Measurements from ENCODE around the gene NEK3.
"Not testable (repeated sequence)": the region's sequence is repeated elsewhere in the genome, so short reads cannot be mapped to it uniquely, and the experiment has no call there.

The NEK3 gene

DNA sequence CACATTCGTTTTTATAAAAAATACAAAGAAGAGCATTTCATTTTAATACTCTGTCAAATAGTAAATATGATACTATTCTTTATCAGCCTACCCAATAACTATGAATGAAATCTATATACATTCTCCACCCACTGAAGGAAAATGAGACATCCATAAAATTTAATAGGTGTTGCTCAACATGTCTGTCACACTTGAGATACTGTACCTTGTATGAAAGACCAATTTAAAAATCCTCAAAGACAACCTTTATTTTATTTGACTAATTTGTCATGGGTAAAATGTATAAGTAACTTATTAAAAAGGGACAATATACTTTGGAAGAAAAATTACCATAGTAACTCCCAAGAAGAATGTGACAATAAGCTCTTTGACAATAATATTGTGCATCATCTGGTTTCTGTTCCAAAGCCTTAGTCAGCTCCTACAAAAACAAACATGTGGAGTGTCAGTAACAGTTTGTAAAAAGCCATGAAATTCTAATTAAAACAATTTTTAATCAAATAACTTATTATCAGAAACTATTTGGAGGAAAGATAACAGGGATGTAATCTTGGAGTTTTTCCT is 11.5 kb upstream of the NEK3 start:
- DNase-seq (ENCODE audit: low read depth in 2 of 2) = not testable (repeated sequence)

DNA sequence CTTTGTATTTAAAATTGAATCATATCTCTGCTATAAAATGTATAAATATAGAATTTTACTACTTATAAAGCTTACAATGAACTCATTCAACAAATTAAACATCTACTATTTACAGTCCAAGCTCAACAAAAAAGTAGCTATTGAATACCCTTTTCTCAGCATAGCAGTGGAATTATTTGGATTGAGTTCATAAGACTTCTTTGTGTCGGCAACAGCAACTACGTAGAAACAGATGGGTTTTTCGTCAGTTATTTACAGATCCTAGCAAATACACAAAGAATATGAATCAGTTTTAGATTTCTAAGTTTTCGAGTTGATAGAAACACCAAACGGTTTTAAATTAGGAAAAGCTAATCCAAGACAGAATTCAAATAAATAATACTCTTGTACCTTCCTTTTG is 10.4 kb upstream of the NEK3 start:
- no peak for DNase-seq (ENCODE audit: low read depth in 2 of 2)

DNA sequence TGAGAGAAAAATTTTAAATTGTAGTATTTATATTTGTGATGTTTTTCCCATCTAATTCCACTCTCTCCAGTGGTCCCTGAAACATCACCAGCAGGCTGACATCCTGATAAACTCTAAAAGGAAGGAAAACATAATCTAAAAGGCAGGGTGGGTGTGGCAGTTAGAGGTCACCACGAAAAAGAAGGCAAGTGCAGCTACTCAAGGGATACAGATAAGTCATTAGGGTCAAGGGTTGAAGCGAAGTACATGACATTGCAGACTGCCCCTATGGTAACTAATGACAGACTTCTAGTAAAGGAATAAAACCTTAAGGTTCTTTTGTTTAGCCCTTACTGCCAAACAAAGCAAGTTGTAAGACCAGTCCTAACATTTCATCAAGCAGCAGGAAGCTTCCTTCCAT is 6.0 kb upstream of the NEK3 start:
- DNase-seq (ENCODE audit: low read depth in 2 of 2) = no peak

DNA sequence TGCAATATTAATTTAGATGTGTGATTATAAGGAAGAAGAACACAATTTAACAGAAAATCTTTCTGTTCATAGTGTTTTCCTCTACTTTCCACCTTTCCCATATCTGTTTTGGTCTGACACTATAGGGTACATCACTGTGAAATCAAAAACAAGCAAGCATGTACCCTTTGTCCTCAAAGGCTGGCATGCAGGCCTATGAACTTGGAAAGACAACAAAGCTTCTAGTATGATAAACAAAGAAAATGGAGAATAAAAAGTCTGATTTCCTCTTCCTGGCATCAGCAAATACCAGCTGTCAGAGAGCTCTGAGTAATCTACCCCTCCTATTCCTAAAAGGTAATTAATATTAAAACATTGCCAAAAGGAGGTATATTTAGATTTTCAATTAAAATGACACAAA is 5.6 kb upstream of the NEK3 start:
- DNase-seq (ENCODE audit: low read depth in 2 of 2) = no peak

DNA sequence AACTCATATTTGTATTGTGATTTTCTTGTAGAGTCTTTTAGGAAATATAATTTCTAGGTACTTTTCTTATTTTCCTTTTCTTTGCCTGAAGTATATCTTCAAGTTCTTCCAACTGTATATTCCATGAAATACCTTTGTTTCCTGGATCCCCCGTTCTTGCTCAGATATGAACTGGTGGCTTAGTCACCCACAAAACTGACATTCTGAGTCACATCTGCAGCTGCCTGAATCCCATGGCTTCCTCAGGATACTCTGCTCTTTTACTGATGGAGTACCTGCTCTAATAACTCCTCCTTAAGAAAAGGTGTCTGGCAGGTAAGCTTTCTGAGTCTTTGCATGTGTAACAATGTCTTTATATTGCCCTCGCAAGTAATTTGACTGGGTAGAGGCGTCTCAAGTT is 4.5 kb upstream of the NEK3 start:
- DNase-seq (ENCODE audit: low read depth in 2 of 2) = not testable (repeated sequence)

DNA sequence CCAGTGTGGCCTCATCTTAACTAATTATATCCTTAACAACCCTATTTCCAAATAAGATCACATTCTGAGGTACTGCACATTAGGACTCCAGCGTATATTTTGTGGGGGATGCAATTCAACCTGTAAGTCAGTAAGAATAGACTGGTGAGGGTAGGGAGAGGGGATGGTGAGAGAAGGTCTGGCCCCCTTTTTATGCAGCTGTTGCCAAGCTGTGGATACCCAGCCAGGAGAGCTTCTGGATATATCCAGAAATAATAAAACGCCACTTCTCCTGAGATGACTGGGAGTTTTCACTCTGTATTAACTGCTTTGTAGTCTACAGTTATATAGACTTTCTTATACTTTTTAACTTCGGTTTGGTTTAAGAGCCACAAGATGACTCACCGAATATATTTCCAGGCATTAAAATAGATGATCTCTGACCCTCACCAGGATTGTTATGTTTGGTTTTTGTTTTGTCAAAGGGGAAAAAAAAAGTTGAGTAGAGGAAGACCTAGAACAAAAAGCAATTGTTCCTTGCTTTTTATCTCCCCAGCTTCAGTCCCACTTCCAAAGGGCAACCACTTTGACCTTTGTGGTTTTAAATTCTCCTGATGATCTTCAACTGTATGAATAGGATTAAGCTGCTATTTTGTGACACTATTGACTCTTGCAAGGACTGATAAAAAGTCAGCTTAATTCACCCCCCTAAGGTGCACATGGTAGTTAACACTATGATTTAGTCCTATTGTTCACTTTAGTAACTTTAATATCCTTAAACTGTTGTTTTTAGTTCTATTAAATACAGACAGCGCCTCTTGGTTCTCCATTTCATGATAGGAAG is 3.1 kb upstream of the NEK3 start:
- DNase-seq (ENCODE audit: low read depth in 2 of 2) = no peak

DNA sequence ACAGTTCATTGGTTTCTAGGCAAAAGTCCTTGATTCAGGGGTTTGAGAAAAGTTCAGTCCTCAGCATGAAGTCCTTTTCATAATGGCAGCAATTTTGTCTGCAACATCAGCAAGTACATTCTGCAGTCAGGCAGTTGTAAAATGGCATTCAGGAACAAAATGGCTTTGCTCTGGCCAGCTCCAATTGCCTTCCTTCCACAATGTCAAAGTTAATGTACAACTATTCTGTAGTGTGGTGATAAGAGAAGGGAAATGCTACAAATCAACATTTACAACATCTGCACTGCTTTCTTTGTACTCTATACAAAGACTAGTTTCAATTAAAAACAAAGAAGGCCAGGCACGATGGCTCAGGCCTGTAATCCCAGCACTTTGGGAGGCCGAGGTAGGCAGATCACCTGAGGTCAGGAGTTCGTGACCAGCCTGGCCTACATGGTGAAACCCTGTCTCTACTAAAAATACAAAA is 1.8 kb upstream of the NEK3 start:
- no peak for DNase-seq (ENCODE audit: low read depth in 2 of 2)

DNA sequence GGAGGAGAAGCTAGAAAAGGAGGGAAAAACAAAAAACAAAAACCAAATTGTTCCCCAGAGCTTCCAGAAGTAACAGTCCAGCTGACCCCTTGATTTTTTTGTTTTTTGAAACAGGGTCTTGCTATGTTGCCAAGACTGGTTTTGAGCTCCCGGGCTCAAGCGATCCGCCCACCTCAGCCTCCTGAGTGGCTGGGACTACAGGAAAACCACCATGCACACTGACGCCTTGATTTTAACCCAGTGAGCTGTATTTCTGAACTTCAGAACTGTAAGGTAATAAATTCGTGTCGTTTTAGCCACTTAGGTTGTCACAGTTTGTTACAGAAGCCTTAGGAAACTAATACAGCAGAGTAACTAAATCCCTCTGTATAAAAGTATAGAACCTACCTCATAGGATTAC is 1.1 kb upstream of the NEK3 start:
- DNase-seq (ENCODE audit: low read depth in 2 of 2) = no peak

DNA sequence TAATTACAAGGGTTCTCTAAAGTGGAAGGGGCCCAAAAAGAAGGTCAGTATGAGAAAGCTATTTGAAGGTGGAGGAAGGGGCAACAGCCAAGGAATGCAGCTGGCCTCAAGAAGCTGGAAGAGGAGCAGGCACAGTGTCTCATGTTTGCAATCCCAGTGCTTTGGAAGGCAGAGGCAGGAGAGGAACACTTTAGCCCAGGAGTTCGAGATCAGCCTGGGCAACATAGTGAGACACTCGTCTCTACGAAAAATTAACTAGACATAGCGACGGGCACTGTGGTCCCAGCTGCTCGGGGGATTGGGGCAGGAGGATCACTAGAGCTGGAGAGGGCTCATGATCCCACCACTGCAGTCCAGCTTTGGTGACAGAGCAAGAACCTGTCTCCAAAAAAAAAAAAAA is 656 bp upstream of the NEK3 start:
- no peak for DNase-seq (ENCODE audit: low read depth in 2 of 2)

DNA sequence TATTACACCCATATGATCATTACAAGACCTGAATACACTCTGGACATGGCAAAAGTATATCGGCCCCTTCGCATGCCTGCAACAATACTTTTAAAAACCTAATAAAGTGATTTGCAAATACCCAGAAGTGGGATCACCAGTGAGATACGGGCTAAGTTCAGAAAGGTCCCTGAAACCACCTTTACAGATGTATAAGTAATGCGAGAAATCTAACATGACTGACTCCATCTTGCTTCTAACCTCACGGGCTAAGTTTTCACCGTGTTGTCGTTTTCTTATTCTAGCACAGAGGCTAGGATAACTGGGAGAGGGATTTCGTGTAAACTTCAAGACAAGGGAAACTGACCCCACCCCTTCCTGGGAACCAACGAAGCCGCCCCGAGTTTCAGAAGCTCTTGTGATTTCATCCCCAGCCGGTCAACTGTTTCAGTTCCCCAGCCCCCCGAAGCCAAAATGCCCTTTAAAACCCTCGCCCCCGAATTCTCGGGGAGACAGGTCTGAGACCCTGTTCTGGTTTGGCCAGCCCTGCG is 703 bp downstream of the NEK3 start:
- no peak for DNase-seq (ENCODE audit: low read depth in 2 of 2)

DNA sequence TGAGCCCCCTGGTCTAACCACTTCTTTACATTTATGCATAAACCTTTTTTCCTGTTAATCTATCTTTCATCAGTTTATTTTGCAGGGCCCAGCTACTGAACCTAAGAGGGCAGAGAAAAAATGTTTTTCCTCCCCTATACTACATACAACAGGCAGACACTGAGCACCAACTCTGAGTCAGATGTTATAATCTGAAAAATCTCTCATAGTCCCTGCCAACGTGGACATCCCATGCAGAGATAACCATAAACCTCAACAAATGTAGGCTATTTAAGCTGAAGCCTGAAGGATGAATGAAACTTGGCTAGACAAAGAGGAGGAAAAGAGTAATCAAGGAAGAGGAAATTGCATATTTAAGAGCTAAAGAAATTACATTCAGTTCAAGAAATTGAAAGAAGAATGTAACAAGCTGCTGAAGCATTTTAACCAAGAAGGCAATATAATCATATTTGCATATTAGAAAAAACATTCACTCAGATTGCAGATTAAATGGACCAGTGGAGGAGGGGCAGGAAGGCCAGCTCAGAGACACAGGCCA is 2.6 kb downstream of the NEK3 start:
- no peak for DNase-seq (ENCODE audit: low read depth in 2 of 2)

DNA sequence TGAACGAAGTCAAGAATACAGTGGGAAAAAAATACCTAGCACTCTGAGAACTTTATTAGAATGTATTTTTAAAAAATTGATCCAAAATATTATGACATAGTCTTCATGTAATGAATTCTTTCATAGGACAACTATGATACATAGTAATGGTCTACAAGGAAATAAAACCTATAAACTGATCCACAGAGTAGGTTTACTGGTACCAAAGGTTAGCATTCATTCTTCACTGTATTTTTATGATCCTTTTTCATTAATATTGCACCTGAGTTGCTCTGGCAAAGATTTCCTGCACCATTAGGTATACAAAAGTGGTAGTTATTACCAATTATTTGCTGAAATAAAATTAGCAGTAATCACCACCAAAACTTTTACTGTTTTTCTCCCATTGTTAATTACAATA is 4.2 kb downstream of the NEK3 start:
- no peak for DNase-seq (ENCODE audit: low read depth in 2 of 2)

DNA sequence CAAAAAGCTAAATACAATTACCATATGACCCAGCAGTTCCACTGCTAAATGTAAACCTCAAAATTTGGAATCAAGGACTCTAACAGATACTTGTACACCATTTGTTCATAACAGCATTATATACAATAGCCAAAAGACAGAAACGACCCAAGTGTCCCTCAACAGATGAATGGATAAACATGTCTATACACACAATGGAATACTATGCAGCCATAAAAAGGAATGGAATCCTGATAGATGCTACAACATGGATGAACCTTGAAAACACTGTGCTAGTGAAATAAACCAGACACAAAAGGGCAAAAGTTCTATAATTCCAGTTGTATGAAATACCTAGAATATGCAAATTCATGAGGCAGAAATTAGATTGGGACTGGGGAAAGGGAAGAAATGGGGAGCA is 12.2 kb downstream of the NEK3 start:
- DNase-seq (ENCODE audit: low read depth in 2 of 2) = no peak

DNA sequence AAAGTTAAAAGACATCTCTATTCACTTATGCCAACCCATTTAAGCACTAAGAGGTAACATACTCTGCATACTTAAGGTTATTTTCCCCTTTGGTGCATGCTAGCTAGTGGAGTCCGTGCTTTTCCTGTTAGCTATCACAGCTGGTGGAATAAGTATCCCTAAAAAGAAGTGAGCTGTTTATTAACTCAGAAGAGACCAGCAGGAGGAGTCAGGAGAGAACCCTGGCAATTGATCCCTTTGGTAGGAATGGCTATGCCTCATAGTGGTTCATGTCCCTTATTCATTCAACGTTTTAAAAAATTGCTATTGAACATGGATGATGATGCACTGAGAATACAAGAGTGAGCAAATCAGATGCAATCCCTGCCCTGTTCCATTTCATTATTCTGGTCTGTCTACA is 18.1 kb downstream of the NEK3 start:
- no peak for DNase-seq (ENCODE audit: low read depth in 2 of 2)

DNA sequence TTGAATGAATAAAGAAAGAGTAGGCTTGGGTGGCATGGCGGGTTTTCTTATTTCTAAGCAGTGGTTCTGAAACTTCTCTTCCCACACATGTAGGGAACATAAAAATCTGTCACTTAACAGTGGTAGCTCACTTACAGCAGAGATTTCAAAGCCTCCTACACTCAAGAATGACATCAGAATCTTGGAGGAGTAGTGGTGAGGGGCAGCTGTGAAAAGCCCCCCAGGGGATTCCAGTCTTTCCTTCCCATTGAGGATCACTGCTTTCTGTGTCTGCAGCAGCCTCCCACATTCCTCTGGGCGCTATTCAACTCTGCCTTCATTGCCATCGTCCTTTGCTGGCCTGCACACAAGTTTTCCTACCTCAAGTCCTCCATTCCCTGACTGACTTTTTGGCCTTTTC is 21.9 kb downstream of the NEK3 start:
- no peak for DNase-seq (ENCODE audit: low read depth in 2 of 2)

DNA sequence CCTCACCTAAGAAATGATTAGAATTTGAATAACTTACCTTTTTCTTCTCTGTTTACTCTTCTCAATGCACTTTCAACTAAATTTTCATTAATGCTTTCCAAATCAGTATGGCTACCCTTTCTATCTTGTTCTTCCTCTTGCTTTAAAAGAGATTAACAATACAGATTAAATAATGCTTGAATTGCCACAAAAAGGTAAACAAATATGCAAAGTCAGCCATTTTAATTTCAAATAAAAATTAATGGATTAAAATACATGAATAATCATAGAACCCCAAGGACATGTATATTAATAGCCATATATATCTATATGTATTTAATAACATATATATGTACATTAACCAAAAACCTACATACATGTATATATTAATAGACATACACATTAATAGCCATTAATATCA is 22.6 kb downstream of the NEK3 start:
- DNase-seq (ENCODE audit: low read depth in 2 of 2) = no peak

DNA sequence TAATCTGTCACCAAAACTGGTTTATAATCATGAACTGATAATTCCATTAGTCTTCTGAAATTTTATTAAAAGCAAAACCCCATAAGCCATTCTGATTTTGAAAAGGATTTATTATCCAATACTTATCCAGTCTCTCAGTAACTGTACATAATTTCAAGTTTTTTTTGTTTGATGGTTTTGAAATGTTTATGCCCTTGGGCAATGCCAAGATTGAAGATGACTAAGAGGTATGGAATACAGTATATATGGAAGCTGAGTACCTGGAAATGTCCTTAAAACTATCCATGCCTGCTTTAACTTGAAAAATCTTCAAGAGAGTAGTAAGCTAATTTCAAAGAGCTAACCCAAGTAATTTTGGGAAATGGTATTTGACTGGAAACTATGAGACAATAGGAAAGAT is 28.8 kb downstream of the NEK3 start:
- DNase-seq (ENCODE audit: low read depth in 2 of 2) = no peak

DNA sequence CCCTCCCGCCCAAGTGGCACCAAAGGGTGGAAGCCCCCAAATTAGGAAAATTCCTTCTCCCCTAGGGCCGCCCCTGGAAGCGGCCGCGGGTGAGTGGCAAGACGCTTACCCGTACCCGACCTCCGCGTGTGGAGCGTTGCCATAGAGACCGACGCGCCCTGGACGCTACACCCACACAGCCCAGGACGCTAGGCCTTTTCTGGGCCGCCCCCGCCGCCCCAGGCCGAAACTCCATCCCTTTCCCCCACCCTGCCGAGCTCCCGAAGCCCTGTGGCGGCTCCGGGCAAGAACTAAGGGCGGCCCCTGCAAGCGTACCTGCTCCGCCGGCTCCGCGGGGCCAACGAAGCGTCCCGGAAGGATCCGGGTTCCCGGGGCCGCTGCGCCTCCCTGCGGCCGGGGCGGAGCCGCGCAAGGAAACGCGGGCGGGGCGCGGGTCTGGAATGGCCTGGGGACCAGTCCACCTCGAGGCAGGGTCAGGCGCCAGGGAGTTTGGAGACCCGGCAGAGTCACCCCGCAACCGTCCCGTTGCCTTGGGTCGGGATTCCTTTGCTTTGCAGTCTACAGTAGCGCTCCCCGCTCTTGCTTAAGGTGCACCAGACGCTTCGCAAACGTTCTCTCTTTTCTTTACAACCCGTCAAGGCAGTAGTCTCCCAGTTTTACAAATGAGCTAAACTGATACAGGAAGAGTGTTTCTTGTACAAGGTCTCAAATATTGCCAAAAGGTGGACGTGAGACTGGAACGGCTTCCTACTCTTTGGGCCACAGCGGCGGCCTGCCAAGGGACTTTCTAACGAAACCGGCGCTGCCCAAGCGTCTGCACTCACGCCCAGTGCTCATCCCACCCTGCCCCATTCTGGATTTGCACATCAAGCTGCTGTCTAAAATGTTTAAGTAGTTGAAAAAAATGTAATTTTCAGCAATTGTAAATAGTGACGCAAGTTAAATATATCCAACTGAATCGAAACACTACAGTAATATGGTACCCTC is 30.4 kb downstream of the NEK3 start, which contains the start of gene NEK5:
NEK5 (minus strand) TSS at position 360 of the 987 bp plus-strand sequence. CDS start 1,591 bp downstream, outside the sequence.
- DNase-seq (ENCODE audit: low read depth in 2 of 2) = peak in 1 of 2 donors; percentile 9

DNA sequence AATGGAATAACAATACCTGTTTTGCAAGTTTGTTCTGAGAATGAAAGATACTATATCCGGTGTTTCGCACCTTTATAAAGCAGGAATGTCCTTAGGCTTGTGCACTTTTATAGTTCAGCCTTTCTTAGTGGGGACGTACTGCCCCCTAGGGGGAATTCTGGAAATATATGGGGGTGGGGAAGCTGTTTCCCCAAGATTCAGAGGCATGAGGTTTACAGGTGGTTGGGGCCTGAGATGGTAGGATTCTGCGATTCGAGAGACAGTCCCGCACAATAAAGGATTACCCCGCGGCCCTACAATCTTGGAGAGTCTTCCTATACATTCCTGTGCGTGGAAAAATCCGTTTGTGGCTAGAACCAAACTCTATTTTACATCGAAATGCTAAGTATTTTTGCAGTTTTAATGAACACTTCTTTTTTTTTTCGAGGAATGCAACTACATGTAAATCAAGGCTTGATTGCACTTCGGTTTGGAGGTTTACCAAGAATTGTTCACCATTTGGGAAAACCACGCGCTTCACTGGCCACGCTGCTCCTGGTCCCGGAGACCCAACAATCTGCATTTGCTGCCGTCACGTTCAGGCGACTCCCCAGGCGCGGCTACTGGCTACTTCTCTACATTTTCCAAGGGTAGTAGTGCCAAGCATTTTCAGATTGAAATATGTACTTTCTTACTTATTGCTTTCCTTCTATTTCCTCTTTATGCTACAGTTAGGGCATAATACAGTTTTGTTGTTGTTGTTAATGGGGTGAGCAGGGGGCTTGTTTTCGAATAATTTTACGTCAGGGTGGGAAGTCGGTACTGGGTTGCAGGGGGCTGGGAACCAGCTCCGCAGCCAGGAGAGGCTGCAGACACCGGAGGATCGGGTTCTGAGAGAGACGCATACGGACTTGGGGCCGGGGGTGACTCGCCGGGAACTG is 31.4 kb downstream of the NEK3 start:
- peak in 1 of 2 donors; percentile 20 for DNase-seq (ENCODE audit: low read depth in 2 of 2)

DNA sequence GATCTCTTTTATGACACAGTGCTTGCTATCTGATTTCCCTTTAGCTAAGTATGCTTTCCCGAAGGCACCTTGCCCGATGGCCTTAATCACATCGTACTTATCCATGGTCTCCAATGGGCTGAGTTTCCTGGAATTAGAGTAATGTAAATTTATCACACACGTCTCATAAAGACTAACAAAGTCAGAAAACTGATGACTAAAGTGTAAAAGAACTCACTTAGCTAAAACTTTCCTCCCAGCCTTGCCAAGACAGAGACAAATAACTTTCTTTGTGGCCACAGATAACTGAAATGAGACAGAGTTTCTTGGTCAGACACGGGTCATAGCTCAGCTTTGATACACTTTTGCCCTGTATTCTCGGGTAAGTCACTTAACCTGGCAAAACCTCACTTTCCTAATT is 32.0 kb downstream of the NEK3 start:
- no peak for DNase-seq (ENCODE audit: low read depth in 2 of 2)

DNA sequence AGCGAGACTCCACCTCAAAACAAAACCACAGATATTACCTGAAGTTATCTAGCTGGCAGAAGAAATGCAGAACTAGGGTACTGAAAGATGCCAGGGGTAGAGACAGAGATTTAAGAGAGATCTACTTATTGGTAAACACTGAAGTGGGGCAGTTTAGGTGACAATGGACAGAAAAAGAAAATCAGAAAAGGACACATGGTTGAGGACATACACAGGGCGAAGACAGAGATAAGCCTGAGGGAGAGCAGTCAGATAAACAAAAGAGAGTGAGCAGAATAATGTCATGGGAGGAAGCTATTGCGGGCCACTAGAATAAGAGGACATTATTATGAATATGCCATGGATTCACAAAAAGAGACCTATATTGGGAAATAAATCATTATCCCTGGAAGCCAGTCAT is 33.9 kb downstream of the NEK3 start:
- no peak for DNase-seq (ENCODE audit: low read depth in 2 of 2)

Data from stimulated activated CD8-positive, alpha-beta memory T cell treated with anti-CD3 and anti-CD28 coated beads, Interleukin-7, amount 100 ng/mL, for 1 hour (primary cell).